HepG2 (cell line): ENCODE results near the gene FAM131C. TPM values are rescaled to one million over a fixed set of nuclear protein-coding genes. Genes with fewer than 3 reads are reported as not detected.

Experiments
- ATAC-seq: fragments of 200-7000 bp; cut with Tn5 transposase; 3 replicates; pipeline ENCODE4 v1.9.1; 2020; ENCODE audit warnings: mild to moderate bottlenecking, moderate library complexity
- Bru-seq: library from RNA; stranded (reverse); fragments of 400-500 nt; gene quantifications from one replicate; lab custom pipeline; 2021; lab: Mats Ljungman, UMichigan
- BruChase-seq, 2 experiments: library from RNA; stranded (reverse); fragments of 400-500 nt; gene quantifications; one replicate each; lab custom pipeline; 2021; lab: Mats Ljungman, UMichigan
- BruUV-seq: library from RNA; stranded (reverse); fragments of 400-500 nt; replicated peaks from 2 replicates; lab custom pipeline; 2021; lab: Mats Ljungman, UMichigan
- CTCF ChIA-PET: fragments of 300-600 bp; formaldehyde crosslinking; extraction: SDS; loops from one replicate; lab custom pipeline; 2021; ENCODE audit warnings: low total read pairs, inconsistent platforms, low intra/inter-chr PET ratio; lab: Yijun Ruan, JAX
- POLR2A ChIA-PET: fragments of 350-600 bp; sonication (Branson Sonifier 250); formaldehyde crosslinking; loops from one replicate; lab custom pipeline; 2020; ENCODE audit warnings: antibody characterized with exemption, inconsistent platforms; lab: Yijun Ruan, JAX
- DNase-seq: peaks from one replicate; pipeline ENCODE4 v3.0.0-alpha.2; 2015; ENCODE audit warnings: low spot score
- FAIRE-seq: peaks from 3 replicates; lab custom pipeline; 2011; peaks lifted over from hg19 to GRCh38; lab: Jason Lieb, UNC
- H2AFZ ChIP-seq: one replicate; pipeline ENCODE4 v1.6.1; 2011; ENCODE audit warnings: low read length, inconsistent platforms
- H3K27ac ChIP-seq: fragments of 300-600 bp; 3 replicates; pipeline ENCODE4 v1.8.0; 2011; ENCODE audit warnings: mixed run types, mild to moderate bottlenecking, mixed read lengths, low read length, inconsistent platforms; ENCODE audit not compliant: insufficient read depth; ENCODE audit errors: extremely low read length
- H3K27me3 ChIP-seq, 2 experiments: fragments of 200-600 bp in 1 of 2; 2 replicates in 1 of 2; 3 replicates in 1 of 2; pipeline versions ENCODE4 v1.6.0 to v1.8.0; 2011; ENCODE audit warnings: low read length in 2 of 2, mild to moderate bottlenecking in 2 of 2, moderate library complexity in 2 of 2, inconsistent platforms in 1 of 2; ENCODE audit not compliant: insufficient read depth in 2 of 2, control insufficient read depth in 1 of 2
- H3K36me3 ChIP-seq, 2 experiments: fragments of 200-600 bp in 1 of 2; replicated peaks in 1 of 2; 2 replicates in 1 of 2; 3 replicates in 1 of 2; pipeline versions ENCODE4 v1.5.1 to v1.8.0; 2011; ENCODE audit warnings: low read length in 2 of 2, inconsistent platforms in 1 of 2; ENCODE audit not compliant: insufficient read depth in 2 of 2, control insufficient read depth in 1 of 2
- H3K4me1 ChIP-seq: 2 replicates; pipeline ENCODE4 v1.5.1; 2012; ENCODE audit warnings: low read length, inconsistent platforms; ENCODE audit not compliant: insufficient read depth
- H3K4me2 ChIP-seq: 2 replicates; pipeline ENCODE4 v1.6.0; 2011; ENCODE audit warnings: low read depth, low read length, inconsistent platforms
- H3K4me3 ChIP-seq, 3 experiments: fragments of 200-600 bp in 1 of 3; sonication (generic), shearing (Covaris generic) in 1 of 3; replicated peaks in 1 of 3; 2 replicates each; pipeline ENCODE4 v1.5.1; 2011 to 2016; ENCODE audit warnings: low read length in 3 of 3, inconsistent platforms in 2 of 3, low read depth in 2 of 3, mild to moderate bottlenecking in 2 of 3, control low read depth in 1 of 3, mixed read lengths in 1 of 3; ENCODE audit not compliant: insufficient read depth in 1 of 3
- H3K79me2 ChIP-seq: one replicate; pipeline ENCODE4 v1.6.1; 2011; ENCODE audit warnings: low read length, inconsistent platforms; ENCODE audit not compliant: insufficient read depth
- H3K9ac ChIP-seq: 2 replicates; pipeline ENCODE4 v1.6.0; 2011; ENCODE audit warnings: mild to moderate bottlenecking, low read depth, low read length, inconsistent platforms; ENCODE audit not compliant: insufficient read depth
- H3K9me3 ChIP-seq: 2 replicates; pipeline ENCODE4 v1.5.1; 2012; ENCODE audit warnings: mild to moderate bottlenecking, low read length
- H4K20me1 ChIP-seq: 2 replicates; pipeline ENCODE4 v1.6.0; 2011; ENCODE audit warnings: inconsistent platforms, mild to moderate bottlenecking, low read length, moderate library complexity; ENCODE audit not compliant: insufficient read depth
- DNMT1 ChIP-seq: sonication (generic); formaldehyde crosslinking; IDR thresholded peaks from 2 replicates; pipeline ENCODE4 v1.5.1; 2020; ENCODE audit warnings: mild to moderate bottlenecking, missing genetic modification reagents
- HMG20A ChIP-seq: IDR thresholded peaks from 2 replicates; pipeline ENCODE4 v1.6.1; 2016; ENCODE audit warnings: borderline replicate concordance
- MAZ ChIP-seq, 2 experiments: sonication (generic) in 1 of 2; formaldehyde crosslinking in 1 of 2; IDR thresholded peaks; 2 replicates each; pipeline versions ENCODE4 v1.5.0 to v1.6.1; 2012 to 2020; ENCODE audit warnings: low read depth in 2 of 2, mild to moderate bottlenecking in 2 of 2, borderline replicate concordance in 1 of 2, improper control_type of control experiment in 1 of 2, low read length in 1 of 2, missing genetic modification reagents in 1 of 2, moderate library complexity in 1 of 2
- PAF1 ChIP-seq: IDR thresholded peaks from 2 replicates; pipeline ENCODE4 v1.6.1; 2016; ENCODE audit warnings: missing genetic modification reagents, missing compliant biosample characterization
- POLR2A ChIP-seq, 2 experiments: IDR thresholded peaks; 2 replicates each; pipeline ENCODE4 v1.6.1; 2011; ENCODE audit warnings: low read depth in 2 of 2, low read length in 2 of 2, mild to moderate bottlenecking in 1 of 2, moderate library complexity in 1 of 2; ENCODE audit not compliant: insufficient read depth in 1 of 2
- SP2 ChIP-seq: sonication (generic); formaldehyde crosslinking; IDR thresholded peaks from 2 replicates; pipeline ENCODE4 v1.5.1; 2020; ENCODE audit warnings: mild to moderate bottlenecking, missing genetic modification reagents
- U2AF1 ChIP-seq: fragments of 200-400 bp; formaldehyde crosslinking; optimal IDR thresholded peaks from 2 replicates; pipeline ENCODE3; 2017; ENCODE audit warnings: mild to moderate bottlenecking, low read depth, low read length
- ZFX ChIP-seq: sonication (generic); formaldehyde crosslinking; IDR thresholded peaks from 2 replicates; pipeline ENCODE4 v1.4.0; 2020; ENCODE audit warnings: mild to moderate bottlenecking, low read depth, missing genetic modification reagents, moderate library complexity
- ZNF468 ChIP-seq: sonication (generic); formaldehyde crosslinking; IDR thresholded peaks from 2 replicates; pipeline ENCODE4 v1.8.0; 2022; ENCODE audit warnings: mild to moderate bottlenecking, moderate library complexity, missing genetic modification reagents
- WGBS: methylation state at CpG from one replicate; pipeline ENCODE4 v1.1.6; 2017; ENCODE audit warnings: low lambda C conversion rate; 5-methylcytosine and 5-hydroxymethylcytosine counted together
- in situ Hi-C: cut with HindIII; loops from 2 replicates; pipeline ENCODE4 v1.10.0; 2017; ENCODE audit warnings: low pct_unique_long_range_greater_than_20kb; ENCODE audit not compliant: extremely low pct_ligation_motif_present
- intact Hi-C: fragments of 100-400 bp; cut with micrococcal nuclease; formaldehyde crosslinking; loops from one replicate; pipeline ENCODE4 v1.10.0; 2022; ENCODE audit not compliant: unreplicated experiment
- long read RNA-seq, 2 experiments: library from RNA in 1 of 2; library from polyadenylated mRNA in 1 of 2; stranded (forward) in 1 of 2; unstranded in 1 of 2; transcript quantifications; one replicate each; pipeline ENCODE4 v2.0.0, GENCODE V29; 2019 to 2022
- polyA minus RNA-seq, 3 experiments: library from RNA; depleted of rRNA, polyadenylated mRNA; stranded (reverse); fragments of >200 nt; gene quantifications; 2 replicates each; pipeline ENCODE4 v1.2.3, GENCODE V29; 2011; ENCODE audit warnings: low replicate concordance in 1 of 3
- polyA plus RNA-seq, 8 experiments: library from polyadenylated mRNA; depleted of rRNA in 3 of 8; stranded (reverse) in 7 of 8; unstranded in 1 of 8; fragments of >200 nt; fragmentation: Illumina TruSeq in 4 of 8; extraction: Trizol in 4 of 8; gene quantifications; 2 replicates each; pipeline versions ENCODE4 v1.2.1 to v1.2.3, GENCODE V29; 2011 to 2016; ENCODE audit warnings: low read depth in 4 of 8, missing spikeins in 1 of 8, mixed read lengths in 1 of 8; ENCODE audit not compliant: insufficient read depth in 1 of 8
- total RNA-seq, 5 experiments: library from RNA; depleted of rRNA; stranded (reverse); fragments of >200 nt; fragmentation: Illumina TruSeq; extraction: Trizol; gene quantifications; 2 replicates each; pipeline ENCODE4 v1.2.3, GENCODE V29; 2016; ENCODE audit warnings: low read depth in 1 of 5
- TF ChIP-seq, protein P1 (sequence below): IDR thresholded peaks from 2 replicates; pipeline ENCODE4 v1.6.1; 2012; ENCODE audit warnings: inconsistent platforms
- TF ChIP-seq, protein P2 (sequence below): sonication (generic); formaldehyde crosslinking; IDR thresholded peaks from 2 replicates; pipeline ENCODE4 v1.9.0; 2021; ENCODE audit warnings: missing genetic modification reagents, borderline replicate concordance

FAM131C gene, protein sequence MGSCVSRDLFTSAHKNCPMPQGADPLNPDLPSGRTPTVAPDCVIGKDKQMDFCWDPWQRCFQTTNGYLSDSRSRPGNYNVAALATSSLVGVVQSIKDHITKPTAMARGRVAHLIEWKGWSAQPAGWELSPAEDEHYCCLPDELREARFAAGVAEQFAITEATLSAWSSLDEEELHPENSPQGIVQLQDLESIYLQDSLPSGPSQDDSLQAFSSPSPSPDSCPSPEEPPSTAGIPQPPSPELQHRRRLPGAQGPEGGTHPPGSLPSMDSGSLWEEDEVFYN
- not detected in 2 replicates for total RNA-seq (2016; rRNA removed; fragmentation: Illumina TruSeq; extraction: Trizol)
- not detected in 2 replicates for total RNA-seq (2016; cell fraction: cytosol; rRNA removed; fragmentation: Illumina TruSeq; extraction: Trizol; ENCODE audit: low read depth)
- total RNA-seq (2016; cell fraction: insoluble cytoplasmic fraction; rRNA removed; fragmentation: Illumina TruSeq; extraction: Trizol): not detected in 2 replicates
- not detected in 2 replicates for total RNA-seq (2016; cell fraction: membrane; rRNA removed; fragmentation: Illumina TruSeq; extraction: Trizol)
- not detected in 2 replicates for total RNA-seq (2016; cell fraction: nucleus; rRNA removed; fragmentation: Illumina TruSeq; extraction: Trizol)
- polyA plus RNA-seq (2011; rRNA removed): 0.07 and 0.10 TPM in 2 replicates
- polyA plus RNA-seq (2011; cell fraction: cytosol; rRNA removed): 0.06 and 0.11 TPM in 2 replicates
- 0.10 and 0.17 TPM in 2 replicates for polyA plus RNA-seq (2011; cell fraction: nucleus; rRNA removed)
- 0.13 and 0.69 TPM in 2 replicates for polyA plus RNA-seq (2012)
- polyA plus RNA-seq (2016; cell fraction: cytosol; fragmentation: Illumina TruSeq; extraction: Trizol; ENCODE audit: low read depth): not detected in 2 replicates
- not detected in 2 replicates for polyA plus RNA-seq (2016; cell fraction: insoluble cytoplasmic fraction; fragmentation: Illumina TruSeq; extraction: Trizol; ENCODE audit: low read depth)
- 0.09 TPM in 1 of 2 replicates, not detected in the other for polyA plus RNA-seq (2016; cell fraction: membrane; fragmentation: Illumina TruSeq; extraction: Trizol; ENCODE audit: low read depth)
- polyA plus RNA-seq (2016; cell fraction: nucleus; fragmentation: Illumina TruSeq; extraction: Trizol; ENCODE audit: insufficient read depth, low read depth): not detected in 2 replicates
- 0.22 and 1.1 TPM in 2 replicates for polyA minus RNA-seq (2011; rRNA and poly(A)+ RNA removed; ENCODE audit: low replicate concordance)
- polyA minus RNA-seq (2011; cell fraction: cytosol; rRNA and poly(A)+ RNA removed): not detected in 2 replicates
- not detected in 2 replicates for polyA minus RNA-seq (2011; cell fraction: nucleus; rRNA and poly(A)+ RNA removed)
- Bru-seq, nascent RNA: percentile 9 among the genes with signal in this experiment
- BruChase-seq, experiment 1, labeled RNA remaining after a 6-hour chase: percentile 10 among the genes with signal in this experiment
- BruChase-seq, experiment 2, labeled RNA remaining after a 2-hour chase: percentile 9 among the genes with signal in this experiment
- long read RNA-seq, experiment 1: 0 reads
- long read RNA-seq, experiment 2, partial matches to known transcripts: 1 of 1 reads
- long read RNA-seq, experiment 2, other reads (novel, unspliced or antisense): 0 of 1 reads

DNA sequence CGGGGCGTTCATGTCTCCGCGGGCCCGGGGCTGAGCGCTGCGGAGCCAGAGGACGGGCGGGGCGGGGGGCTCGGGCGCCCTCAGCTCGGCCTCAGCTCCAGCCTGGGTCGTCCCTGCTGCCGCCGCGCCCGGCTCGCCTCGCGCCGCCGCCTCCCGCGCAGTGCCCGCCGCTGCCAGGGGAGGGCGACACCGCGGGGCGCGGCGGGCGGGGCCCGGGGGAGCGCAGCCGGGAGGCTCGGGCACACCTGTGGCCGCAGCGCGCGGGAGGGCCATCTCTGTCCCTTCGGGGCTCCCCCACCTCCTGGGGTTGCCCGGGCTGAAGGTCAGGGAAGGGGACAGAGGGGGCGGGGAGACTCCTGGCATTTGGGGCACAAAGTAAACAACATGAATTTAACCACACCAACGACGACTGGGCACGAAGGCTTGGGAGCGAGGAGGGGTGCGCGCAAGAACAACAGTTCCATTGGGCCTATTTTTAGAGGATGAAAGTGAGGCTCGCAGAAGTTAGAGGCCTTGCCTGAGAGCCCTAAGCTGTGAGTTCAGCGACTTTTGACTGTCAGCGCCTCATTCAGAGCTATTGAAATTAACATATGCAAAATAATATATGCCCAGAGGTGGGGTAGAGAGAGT is at the start of gene FAM131C:
TSS of gene FAM131C (minus strand) at position 162 of the 630 bp plus-strand sequence. CDS start 209 bp downstream, outside the sequence.
- Histone ChIP-seq H3K9me3 (no peaks in the 10 kb centered on the region), H3K79me2 (no peaks in the 10 kb centered on the region), H3K36me3 (no peaks in the 10 kb centered on the region), H3K4me1 (peaks cover 42% of the 10 kb centered on the region), H3K9ac (peak within 1 kb of the TSS; percentile 14; the same call in 1 of the 2 replicates), H3K27me3 (peaks cover 3 to 67% of the 10 kb centered on the region in 2 experiments), H4K20me1 (no peaks in the 10 kb centered on the region), H3K4me2 (peak within 1 kb of the TSS; percentile 75), H2AFZ (no peak within 1 kb of the TSS), H3K4me3 (peak within 1 kb of the TSS; percentile 28 to 65 (median 47); a peak in 5 of 6 replicates), H3K27ac (no peak within 1 kb of the TSS)
- no TSS peak for BruUV-seq
- FAIRE-seq (no peak), ATAC-seq (peak; percentile 57), DNase-seq (no peak)
- ChIA-PET CTCF (interaction anchor here (1.2 kb wide), 1 partner anchor 171 kb away, joined by 5 read pairs; no protein-coding TSS in a partner anchor), POLR2A (no interaction called here)
- intact Hi-C loops (loop anchor here (10.0 kb wide), 1 partner anchor 71 kb away; no protein-coding TSS in a partner anchor), in situ Hi-C loops (no loop called here)
- 26% methylated on average over 11 of the region's 54 CpGs for WGBS
- 0 out of 2 replicates have a peak, but pooled peaks have one; percentile 9 for TF ChIP-seq ZFX (CRISPR knock-in tag)
- no peak for TF ChIP-seq ZNF468 (CRISPR knock-in tag)
- TF ChIP-seq PAF1 (CRISPR knock-in tag): no peak
- TF ChIP-seq, protein P1, sequence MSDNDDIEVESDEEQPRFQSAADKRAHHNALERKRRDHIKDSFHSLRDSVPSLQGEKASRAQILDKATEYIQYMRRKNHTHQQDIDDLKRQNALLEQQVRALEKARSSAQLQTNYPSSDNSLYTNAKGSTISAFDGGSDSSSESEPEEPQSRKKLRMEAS: 0 out of 2 replicates have a peak, but pooled peaks have one; percentile 7
- TF ChIP-seq U2AF1: no peak
- TF ChIP-seq SP2 (CRISPR knock-in tag): no peak
- no peak for TF ChIP-seq DNMT1 (CRISPR knock-in tag)
- no peak for TF ChIP-seq HMG20A (CRISPR knock-in tag)
- TF ChIP-seq, protein P2, sequence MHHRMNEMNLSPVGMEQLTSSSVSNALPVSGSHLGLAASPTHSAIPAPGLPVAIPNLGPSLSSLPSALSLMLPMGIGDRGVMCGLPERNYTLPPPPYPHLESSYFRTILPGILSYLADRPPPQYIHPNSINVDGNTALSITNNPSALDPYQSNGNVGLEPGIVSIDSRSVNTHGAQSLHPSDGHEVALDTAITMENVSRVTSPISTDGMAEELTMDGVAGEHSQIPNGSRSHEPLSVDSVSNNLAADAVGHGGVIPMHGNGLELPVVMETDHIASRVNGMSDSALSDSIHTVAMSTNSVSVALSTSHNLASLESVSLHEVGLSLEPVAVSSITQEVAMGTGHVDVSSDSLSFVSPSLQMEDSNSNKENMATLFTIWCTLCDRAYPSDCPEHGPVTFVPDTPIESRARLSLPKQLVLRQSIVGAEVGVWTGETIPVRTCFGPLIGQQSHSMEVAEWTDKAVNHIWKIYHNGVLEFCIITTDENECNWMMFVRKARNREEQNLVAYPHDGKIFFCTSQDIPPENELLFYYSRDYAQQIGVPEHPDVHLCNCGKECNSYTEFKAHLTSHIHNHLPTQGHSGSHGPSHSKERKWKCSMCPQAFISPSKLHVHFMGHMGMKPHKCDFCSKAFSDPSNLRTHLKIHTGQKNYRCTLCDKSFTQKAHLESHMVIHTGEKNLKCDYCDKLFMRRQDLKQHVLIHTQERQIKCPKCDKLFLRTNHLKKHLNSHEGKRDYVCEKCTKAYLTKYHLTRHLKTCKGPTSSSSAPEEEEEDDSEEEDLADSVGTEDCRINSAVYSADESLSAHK (CRISPR knock-in tag): no peak
- TF ChIP-seq MAZ (IDR thresholded peaks at IDR 0.05; ENCODE audit: borderline replicate concordance, low read depth, low read length): 0 out of 2 replicates have a peak, but pooled peaks have one; percentile 30
- TF ChIP-seq MAZ (CRISPR knock-in tag; IDR thresholded peaks at IDR 0.05; ENCODE audit: low read depth): no peak
- no peak for TF ChIP-seq POLR2A (IDR thresholded peaks at IDR 0.05; ENCODE audit: insufficient read depth in 1 of 2, low read depth in 2 of 2, low read length in 2 of 2)
